ENCODE data around the gene AKAIN1. TPM values are rescaled to one million over a fixed set of nuclear protein-coding genes. Genes with fewer than 3 reads are reported as not detected.

The AKAIN1 gene
- polyA plus RNA-seq, 2 of the 4 experiments (the other 2 are of a cell fraction), result not detected

GRCh38 chr18:5237083-5237722 lies 40.1 kb upstream of the AKAIN1 start:
- POLR2A ChIA-PET, result interaction anchor here (0.7 to 2.9 kb wide), 6 partner anchors 57 to 403 kb away, joined by 3 to 49 read pairs (median 5); partner anchors contain the start of gene ZBTB14
- DNase-seq (ENCODE audit: low read depth in 1 of 2, low spot score in 1 of 2) (no peak), FAIRE-seq (no peak), ATAC-seq (peak; percentile 51 to 65)
- H3K4me2 ChIP-seq, result peak overlapping the region; percentile 91
- TF ChIP-seq KDM5A (IDR thresholded peaks at IDR 0.05), result no peak
- TF ChIP-seq RFX5 (IDR thresholded peaks at IDR 0.05), result no peak
- TF ChIP-seq CTCF (IDR thresholded peaks at IDR 0.05), result no peak
- no peak for TF ChIP-seq GATA3 (IDR thresholded peaks at IDR 0.05; ENCODE audit: borderline replicate concordance)
- TF ChIP-seq KDM1A (IDR thresholded peaks at IDR 0.05; ENCODE audit: low read depth), result no peak
- no peak for TF ChIP-seq PHF8 (IDR thresholded peaks at IDR 0.05; ENCODE audit: borderline replicate concordance, low read depth)
- no peak for TF ChIP-seq HOXB5 (CRISPR knock-in tag; IDR thresholded peaks at IDR 0.05)
- peak overlapping the region; percentile 85 for H3K4me3 ChIP-seq
- H3K4me1 ChIP-seq, result no peaks in the 10 kb centered on the region
- peaks cover 6% of the 10 kb centered on the region; the same call in 1 of the 3 replicates for H3K9me3 ChIP-seq
- 8% methylated on average over 7 of the region's 23 CpGs for WGBS (ENCODE audit: missing lambda C conversion rate)
- H3K27ac ChIP-seq, result peak overlapping the region; percentile 90 to 92
- CTCF ChIA-PET, result interaction anchor here (0.9 to 1.2 kb wide), 2 partner anchors 57 to 58 kb away, joined by 3 to 4 read pairs; partner anchors contain the start of gene ZBTB14

DNA sequence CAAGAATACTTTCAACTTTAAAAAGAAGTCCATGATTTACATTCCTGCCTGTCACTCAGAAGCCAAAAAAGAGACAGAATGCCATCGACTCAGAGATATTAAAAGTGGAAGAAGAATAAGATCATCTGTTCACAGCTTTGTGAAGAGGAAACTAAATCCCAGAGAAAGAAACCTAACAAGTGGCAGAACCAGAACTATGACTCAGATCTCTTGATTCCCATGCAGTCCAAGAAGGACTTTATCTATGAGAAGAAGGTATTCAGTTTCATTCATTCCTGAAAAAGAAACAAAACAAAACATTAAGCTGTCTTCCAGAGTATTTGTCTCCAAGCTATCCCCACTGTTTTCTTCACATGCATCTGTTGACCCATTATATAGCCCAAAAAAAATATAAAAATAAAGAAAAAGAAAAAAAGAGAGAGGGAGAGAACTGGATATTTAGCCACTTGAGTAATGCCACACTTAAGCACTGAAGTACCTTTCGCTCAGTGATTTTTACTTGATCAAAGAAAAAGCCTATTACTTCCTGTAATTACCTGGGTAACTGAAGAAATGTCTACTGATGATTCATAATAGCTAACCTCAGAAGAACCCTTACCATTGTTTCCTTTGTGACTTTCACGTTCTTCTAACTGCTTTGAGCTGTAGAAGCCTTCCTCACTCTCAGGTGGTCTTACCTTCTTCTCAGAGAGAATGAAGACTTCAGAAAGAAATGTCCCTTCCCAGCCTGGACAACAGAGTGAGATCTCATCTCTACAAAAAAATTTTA lies 17.7 kb upstream of the AKAIN1 start:
- POLR2A ChIA-PET, result no interaction called here
- no peak for FAIRE-seq
- Histone ChIP-seq H3K9me3 (no peaks in the 10 kb centered on the region), H3K4me3 (no peak overlapping the region), H3K4me1 (no peaks in the 10 kb centered on the region), H3K27ac (no peak overlapping the region), H3K4me2 (no peak overlapping the region)
- TF ChIP-seq, protein P1, sequence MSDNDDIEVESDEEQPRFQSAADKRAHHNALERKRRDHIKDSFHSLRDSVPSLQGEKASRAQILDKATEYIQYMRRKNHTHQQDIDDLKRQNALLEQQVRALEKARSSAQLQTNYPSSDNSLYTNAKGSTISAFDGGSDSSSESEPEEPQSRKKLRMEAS (IDR thresholded peaks at IDR 0.05), result no peak
- TF ChIP-seq FOSL2 (IDR thresholded peaks at IDR 0.05) (no peak), FOSL2 (CRISPR knock-in tag; IDR thresholded peaks at IDR 0.05) (no peak), JUN (IDR thresholded peaks at IDR 0.05) (no peak), HOXB5 (CRISPR knock-in tag; IDR thresholded peaks at IDR 0.05) (no peak), KDM5A (IDR thresholded peaks at IDR 0.05) (no peak), CEBPB (IDR thresholded peaks at IDR 0.05) (no peak), TFCP2L1 (CRISPR knock-in tag; IDR thresholded peaks at IDR 0.05) (no peak), CHD2 (IDR thresholded peaks at IDR 0.05; ENCODE audit: low read length, partially characterized antibody) (no peak), MAZ (IDR thresholded peaks at IDR 0.05; ENCODE audit: borderline replicate concordance, low read depth, low read length) (no peak), KDM1A (IDR thresholded peaks at IDR 0.05; ENCODE audit: low read depth) (no peak), PHF8 (IDR thresholded peaks at IDR 0.05; ENCODE audit: borderline replicate concordance, low read depth) (no peak), ATOH8 (CRISPR knock-in tag; IDR thresholded peaks at IDR 0.05; ENCODE audit: low read depth) (no peak), POLR2A (IDR thresholded peaks at IDR 0.05; ENCODE audit: low read length) (no peak), NFE2L2 (conservative IDR thresholded peaks at IDR 0.05; ENCODE audit: low read length) (no peak), GATA3 (IDR thresholded peaks at IDR 0.05; ENCODE audit: borderline replicate concordance) (no peak), NPAS2 (CRISPR knock-in tag; IDR thresholded peaks at IDR 0.05; ENCODE audit: borderline replicate concordance) (no peak)
- TF ChIP-seq, protein P2, sequence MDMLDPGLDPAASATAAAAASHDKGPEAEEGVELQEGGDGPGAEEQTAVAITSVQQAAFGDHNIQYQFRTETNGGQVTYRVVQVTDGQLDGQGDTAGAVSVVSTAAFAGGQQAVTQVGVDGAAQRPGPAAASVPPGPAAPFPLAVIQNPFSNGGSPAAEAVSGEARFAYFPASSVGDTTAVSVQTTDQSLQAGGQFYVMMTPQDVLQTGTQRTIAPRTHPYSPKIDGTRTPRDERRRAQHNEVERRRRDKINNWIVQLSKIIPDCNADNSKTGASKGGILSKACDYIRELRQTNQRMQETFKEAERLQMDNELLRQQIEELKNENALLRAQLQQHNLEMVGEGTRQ (IDR thresholded peaks at IDR 0.05), result no peak
- ATAC-seq, result no peak
- 0% methylated on average over 3 of the region's 3 CpGs for WGBS (ENCODE audit: missing lambda C conversion rate)
- no peak for DNase-seq (ENCODE audit: low read depth in 1 of 2, low spot score in 1 of 2)
- CTCF ChIA-PET, result no interaction called here
